GM19438 (cell line): ENCODE measurements around the gene PLEKHG4.

Experiments used
- ATAC-seq: cut with Tn5 transposase; IDR thresholded peaks from one replicate; pipeline ENCODE4 v1.9.1; 2021; ENCODE audit warnings: low read depth; ENCODE audit not compliant: unreplicated experiment

Gene PLEKHG4, protein sequence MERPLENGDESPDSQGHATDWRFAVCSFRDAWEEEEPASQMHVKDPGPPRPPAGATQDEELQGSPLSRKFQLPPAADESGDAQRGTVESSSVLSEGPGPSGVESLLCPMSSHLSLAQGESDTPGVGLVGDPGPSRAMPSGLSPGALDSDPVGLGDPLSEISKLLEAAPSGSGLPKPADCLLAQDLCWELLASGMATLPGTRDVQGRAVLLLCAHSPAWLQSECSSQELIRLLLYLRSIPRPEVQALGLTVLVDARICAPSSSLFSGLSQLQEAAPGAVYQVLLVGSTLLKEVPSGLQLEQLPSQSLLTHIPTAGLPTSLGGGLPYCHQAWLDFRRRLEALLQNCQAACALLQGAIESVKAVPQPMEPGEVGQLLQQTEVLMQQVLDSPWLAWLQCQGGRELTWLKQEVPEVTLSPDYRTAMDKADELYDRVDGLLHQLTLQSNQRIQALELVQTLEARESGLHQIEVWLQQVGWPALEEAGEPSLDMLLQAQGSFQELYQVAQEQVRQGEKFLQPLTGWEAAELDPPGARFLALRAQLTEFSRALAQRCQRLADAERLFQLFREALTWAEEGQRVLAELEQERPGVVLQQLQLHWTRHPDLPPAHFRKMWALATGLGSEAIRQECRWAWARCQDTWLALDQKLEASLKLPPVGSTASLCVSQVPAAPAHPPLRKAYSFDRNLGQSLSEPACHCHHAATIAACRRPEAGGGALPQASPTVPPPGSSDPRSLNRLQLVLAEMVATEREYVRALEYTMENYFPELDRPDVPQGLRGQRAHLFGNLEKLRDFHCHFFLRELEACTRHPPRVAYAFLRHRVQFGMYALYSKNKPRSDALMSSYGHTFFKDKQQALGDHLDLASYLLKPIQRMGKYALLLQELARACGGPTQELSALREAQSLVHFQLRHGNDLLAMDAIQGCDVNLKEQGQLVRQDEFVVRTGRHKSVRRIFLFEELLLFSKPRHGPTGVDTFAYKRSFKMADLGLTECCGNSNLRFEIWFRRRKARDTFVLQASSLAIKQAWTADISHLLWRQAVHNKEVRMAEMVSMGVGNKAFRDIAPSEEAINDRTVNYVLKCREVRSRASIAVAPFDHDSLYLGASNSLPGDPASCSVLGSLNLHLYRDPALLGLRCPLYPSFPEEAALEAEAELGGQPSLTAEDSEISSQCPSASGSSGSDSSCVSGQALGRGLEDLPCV

DNA sequence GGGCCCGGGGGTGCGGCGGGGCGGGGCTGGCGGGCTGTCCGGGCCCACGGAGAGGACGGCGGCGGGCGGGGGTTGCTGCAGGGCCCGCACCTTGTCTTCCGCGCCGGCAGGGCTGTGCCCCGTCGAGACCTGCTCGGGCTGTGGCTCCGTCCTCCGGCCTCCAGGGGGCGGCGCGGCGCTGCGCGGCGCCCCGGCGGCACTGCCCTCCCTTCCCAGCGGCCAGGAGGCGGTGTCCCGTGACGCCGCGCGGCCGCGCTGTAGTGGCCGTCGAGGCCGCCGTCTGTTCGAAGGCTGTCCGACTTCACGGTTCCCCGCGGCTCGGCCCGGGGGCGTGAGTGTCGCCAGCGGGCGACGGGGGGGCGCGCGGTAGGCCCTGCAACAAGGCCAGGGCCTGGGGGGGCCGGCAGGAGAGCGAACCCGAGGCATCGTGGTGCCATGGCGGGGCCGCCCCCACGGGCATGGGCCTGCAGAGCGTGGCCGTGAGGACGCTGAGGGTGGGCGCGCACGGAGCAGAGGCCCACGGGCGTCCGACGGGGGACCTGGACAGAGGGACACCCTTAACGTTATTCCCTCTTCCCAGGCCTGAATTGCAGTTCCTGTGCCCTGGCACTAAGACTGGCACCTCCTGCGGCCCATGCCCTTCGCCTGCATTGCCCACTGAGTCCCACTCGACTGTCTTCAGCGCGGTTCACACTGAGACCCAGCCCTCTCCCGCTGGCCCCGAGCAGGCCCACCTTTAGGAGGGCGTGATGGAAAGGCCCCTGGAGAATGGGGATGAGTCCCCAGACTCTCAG is at the start of gene PLEKHG4:
TSS of gene PLEKHG4 (plus strand) at position 237 of the 794 bp plus-strand sequence. CDS start at position 750, 513 bp downstream.
- ATAC-seq = no peak

DNA sequence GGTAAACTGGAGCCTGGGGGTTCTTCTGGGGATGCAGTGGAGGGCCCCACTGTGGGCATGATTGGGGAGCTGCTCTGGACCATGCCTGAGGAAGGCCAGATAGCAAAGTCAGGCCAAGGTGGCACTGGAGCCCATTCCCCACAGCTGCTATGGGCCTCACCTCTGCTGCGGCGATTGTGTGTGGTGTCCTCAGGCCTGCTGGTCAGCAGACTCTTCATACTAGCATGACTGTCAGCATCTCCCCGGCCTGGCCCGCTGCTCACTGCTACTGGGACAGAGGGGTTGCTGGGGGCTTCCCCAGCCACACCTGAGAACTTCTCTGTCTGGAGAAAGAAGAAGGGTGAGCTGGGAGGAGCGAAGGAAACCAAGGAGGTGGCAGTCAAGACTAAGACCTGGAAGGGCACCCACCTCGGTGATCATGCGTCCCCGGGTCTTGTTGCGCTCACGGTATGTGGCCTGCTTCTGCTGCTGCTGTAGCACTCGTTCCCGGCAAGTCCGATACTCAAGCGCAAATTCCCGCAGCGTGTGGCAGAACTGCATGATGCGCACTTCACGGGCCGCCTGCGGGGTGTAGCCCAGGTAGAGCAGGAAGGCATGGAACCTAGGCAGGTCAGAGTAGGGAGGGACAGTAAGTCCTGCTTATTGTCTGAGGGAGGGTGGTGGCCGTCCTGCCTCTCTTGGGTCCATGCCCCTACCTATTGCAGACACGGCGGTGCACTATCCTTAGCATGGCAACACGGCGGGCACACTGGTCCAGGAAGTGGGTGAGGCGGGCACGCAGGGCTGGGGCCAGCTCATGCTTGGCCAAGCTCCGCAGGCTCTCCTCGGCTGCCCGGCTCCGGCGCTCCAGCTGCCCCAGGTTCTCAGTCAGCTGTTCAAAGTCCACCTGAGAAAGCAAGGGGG is 49.2 kb upstream of the PLEKHG4 start:
- no peak for ATAC-seq

DNA sequence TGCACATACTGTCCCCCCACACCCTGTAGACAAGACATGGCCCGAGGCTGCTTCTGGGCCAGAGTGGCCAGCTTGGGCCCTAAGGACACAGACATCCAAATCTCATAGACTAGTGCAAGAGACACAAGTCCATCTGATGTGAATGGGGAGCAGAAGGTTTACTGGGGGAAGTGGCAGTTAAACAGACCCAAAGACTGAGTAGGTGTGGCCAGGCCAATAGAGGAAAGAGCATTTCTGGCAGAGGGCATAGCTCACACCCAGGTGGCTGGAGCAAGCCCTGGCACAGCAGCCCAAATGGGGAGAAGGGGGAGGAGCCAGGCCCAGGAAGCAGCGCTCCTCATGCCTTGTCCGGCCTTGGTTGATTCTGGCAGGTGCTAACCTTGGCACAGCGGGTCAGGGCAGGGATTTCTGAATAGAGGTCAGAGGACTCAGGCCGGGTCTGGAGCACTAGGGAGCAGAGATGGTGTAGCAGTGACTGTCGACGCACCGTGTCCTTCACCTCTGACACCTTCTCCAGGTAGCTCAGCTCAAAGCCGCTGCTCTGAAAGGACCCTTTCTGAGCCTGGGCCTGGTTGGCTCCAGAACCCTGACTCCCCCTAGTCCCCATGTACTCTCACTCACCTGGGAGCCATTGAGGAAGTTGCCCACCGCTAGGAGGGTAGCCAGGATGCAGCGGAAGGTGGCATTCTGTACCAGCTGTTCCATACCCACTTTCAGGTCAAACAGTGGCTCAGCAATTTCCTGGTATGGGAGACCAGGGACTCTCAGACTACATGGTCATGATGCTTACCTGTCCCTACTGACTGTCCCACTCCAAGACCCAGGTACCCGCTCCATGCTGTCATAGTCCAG is 48.3 kb upstream of the PLEKHG4 start:
- no peak for ATAC-seq

DNA sequence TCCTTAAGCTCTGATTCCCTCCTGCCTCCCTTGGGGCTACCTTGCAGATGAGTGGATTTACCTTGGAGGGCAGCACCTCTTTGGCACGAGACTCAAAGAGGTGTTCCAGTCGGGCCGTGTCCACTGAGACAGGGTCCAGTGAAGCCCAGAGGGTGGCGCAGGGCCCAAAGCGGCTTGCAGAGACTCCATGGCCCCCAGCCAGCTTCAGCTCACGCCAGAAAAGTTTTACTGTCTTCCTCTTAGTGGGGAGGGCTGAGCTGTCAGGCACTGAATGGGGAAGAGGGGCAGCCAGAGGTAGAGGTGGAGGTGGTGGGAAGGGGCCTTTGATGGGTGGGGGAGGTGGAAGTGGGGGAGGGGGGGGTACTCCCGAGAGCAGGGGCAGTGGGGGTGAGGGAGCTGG is 45.7 kb upstream of the PLEKHG4 start:
- no peak for ATAC-seq

DNA sequence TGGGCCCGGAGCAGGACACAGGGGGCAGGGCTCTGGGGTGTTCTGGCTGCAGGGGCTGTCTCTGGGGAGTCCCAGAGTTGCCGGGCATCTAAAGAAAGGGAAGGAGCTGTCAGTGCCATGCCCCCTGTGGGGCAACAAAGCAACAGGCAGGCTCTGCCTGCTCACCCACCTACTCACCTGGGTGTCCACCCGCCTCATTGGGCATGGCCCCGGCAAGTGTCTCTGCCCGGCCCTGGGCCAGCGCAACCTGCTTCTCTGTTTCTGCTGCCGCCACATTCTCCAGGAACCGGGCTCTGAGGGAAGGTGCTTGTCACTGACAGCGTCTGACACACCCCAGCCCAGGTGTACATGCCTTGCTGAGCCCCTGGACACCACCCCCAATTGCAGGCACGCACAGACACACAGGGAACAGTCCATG is 45.1 kb upstream of the PLEKHG4 start:
- no peak for ATAC-seq

DNA sequence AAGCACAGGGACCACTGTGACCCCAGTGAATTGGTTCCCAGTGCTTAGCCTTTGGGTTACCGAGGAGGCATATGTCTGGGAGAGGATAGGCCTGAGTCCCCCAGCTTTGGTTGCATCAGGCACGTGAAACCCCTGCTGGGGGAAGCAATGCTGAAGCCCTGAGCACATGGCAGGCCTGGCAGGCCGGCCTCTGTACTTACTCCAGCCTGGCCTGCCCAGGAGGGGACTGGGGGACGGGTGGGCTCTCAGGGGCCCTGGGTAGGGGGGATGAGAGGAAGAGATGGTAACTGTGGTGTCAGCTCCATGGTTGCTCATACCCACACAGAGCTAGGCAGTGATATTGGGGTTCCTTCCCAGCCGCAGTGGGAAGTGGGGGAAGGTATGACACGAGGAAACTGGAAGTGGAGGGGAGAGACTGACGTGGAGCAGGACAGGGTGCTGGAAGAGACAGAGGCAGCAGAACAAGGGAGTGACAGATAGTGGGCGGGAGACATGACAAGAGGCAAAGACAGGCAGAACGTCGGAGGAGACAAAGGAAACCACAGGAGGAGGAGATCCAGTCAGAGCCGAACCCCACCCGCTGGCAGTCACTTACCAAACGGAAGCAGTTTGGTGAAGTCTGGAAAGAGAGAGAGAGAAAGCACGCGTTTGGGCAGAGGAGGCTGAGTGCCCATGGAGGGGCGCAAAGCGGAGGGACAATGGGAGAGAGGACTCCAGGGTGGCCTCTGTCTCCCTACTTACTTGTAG is 43.3 kb upstream of the PLEKHG4 start:
- ATAC-seq = no peak

DNA sequence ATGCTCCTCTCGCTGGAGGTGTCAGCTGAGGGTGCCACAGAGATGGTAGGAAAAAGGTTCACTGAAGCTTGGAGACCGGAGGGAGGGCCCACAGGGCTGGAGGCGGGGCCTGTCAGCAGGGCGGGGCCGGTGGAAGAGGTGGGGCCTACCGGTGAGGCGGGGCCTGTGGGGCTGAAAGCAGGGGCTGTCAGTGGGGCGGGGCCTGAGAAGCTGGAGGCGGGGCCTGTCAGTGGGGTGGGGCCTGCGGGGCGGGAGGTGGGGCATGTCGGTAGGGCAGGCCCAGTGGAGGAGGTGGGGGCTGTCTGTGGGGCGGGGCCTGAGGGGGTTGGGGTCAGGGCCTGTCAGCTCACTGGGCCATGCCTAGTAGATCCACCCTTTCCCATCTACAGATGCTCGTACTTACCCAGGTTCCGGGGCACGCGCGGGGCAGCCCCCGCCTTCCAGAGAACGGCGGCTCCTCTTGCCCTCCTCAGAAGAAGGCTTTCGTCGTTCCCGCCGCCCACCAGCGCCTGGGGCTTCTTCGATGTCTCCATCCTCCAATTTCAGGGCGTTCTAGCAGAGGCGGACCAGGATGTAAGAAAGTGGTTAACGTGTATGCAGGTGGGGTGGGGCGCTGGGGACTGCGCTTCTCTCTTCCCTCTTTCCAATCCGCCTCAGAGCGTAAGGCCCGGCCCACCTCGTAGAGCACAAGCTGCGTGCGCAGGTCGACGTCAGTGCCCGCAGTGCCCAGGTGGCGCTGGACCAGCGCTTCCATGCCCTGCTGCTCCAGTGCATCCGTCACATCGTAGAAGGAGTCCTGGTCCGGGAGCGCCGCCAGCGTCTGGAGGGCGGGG is 42.6 kb upstream of the PLEKHG4 start:
- no peak for ATAC-seq

DNA sequence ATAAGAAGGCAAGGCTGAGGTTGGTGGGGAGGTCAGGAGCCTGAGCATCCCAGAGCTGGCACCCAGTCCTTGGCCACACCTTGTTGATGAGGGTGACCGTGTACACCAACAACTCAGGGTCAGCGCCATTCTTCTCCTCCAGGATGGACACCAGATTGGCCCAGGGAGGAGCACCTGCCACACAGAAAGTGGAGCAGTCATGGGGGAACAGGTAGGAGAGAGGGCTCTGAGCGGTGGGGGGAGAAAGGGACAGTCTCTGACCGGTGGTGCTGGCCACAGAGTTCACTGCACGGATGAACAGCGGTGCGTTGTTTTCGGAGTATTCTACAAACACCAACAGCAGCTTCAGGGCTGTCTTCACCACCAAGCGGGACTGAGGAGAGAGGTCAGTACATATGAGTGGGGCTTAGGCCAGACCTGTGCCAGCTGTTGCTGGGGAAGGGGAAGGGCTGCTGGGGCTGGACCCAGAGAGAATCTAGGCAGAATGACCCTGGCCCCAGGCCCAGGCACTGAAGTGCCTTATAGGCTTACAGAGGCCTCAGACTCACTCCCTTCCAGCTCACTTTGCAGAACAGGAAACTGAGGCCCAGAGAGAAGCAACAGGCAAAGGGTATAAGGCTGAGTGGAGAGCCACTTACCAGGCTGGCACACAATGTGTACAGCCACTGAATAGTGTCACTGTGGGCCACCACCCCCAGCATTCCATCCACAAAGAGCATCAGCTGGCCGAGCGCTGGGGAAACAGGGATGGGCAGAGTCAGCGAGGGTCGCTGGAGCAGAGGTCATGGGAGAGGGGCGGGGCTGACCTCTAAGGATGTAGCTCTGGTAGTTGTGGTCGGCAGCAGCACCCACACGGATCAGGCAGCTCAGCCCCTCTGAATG is 41.7 kb upstream of the PLEKHG4 start:
- ATAC-seq = no peak

DNA sequence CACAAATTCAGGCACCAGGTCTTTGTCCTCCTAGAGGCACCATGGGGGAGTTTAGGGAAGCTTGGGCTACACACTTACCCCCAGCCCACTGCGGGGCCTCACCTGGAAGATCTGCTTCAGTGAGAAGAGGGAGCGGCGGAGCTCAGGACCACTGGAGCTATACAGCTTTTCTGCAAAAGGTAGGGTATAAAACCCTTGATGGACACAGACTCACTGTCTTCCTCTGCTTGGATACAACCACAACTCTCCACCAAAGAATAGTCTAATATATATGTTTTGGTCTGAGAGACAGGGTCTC is 41.1 kb upstream of the PLEKHG4 start:
- no peak for ATAC-seq

DNA sequence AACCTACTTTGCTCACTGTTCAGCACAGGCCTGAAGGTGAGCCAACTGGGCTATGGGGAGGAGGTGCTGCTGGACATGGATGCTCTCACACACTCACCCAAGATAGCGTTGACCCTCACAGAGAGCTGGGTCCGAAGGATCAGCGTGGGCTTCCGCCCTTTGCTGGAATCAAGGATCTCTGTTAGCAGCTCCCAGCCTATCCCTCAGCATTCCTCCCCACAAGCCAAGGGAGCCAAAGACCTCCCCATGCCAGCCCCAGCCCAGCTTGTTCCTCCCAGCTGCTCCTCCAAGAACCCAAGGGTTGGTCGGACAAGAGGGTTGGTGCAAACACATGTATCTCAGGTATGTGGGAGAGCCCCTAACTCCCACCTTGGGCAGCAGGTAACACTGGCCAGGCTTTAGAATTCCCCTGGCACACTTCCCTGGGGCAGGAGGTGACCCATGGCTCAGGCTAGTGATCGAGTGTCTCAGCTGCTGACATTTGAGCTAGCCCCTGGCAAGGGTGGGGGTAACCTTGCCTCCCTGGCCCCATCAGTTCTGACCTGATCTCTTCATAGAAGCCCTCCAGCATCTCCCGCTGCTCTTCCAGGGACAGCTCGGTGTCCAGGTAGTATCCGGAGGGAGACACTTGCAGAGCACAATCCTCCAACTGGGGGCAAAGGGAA is 40.4 kb upstream of the PLEKHG4 start:
- no peak for ATAC-seq

DNA sequence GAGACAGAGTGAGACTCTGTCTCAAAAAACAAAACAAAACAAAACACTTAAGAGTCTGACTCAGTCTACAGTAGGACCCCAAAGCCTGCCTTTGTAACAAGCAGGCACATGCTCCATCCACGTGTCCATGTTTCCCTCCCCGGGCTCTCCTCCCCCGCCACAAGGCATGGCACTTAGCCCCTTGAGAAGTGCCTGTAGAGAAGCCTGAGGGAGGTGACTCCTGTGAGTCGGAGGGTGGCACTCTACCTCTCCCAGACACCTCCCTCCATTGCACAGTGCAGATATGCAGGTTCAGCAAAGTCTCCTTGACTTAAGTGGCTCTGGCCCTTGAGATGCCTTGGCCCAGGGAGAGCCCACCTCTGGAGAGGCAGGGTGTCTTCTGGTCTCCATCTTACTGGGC is 38.8 kb upstream of the PLEKHG4 start:
- ATAC-seq = no peak

DNA sequence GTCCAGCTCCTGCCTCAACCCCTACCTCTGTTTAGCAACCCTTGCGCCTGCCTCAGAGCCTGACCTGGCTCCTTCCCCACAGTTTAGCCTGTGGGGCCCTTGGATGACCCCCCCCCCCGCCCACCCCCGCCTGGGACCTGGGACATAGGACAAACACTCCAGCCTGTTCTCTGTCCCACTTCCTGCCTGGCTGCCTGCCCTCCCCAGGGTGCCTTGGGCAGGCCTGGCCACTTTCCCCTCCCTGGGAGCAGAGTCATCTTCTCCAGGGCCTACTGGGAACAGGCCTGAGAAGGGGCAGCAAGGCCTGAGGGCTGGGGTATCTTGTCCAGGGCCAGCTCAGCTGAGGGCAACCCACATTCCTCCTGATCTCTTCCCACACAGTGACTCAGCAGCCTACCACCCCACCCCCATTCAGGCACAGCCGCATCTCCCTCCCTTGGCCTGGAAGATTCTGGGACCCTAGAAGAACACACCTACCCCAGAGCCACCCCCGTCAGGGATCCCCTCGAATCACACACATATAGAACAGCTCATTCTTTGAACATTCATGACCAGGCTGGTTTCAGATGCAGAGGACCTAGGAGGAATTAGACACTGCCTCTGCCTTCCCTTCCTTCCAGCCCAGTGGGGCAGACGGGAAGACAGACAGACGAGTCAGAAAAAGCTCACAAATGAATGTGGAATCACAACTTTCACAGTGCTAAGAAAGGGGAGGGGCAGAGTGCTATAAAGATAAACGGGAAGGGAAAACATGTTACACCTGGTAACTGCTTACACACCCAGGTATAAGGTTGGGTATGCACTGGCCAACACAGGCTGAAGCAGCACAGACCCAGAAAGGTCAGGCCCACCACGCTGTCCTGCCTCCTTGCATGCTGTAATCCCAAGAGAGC is 38.1 kb upstream of the PLEKHG4 start:
- ATAC-seq = no peak

DNA sequence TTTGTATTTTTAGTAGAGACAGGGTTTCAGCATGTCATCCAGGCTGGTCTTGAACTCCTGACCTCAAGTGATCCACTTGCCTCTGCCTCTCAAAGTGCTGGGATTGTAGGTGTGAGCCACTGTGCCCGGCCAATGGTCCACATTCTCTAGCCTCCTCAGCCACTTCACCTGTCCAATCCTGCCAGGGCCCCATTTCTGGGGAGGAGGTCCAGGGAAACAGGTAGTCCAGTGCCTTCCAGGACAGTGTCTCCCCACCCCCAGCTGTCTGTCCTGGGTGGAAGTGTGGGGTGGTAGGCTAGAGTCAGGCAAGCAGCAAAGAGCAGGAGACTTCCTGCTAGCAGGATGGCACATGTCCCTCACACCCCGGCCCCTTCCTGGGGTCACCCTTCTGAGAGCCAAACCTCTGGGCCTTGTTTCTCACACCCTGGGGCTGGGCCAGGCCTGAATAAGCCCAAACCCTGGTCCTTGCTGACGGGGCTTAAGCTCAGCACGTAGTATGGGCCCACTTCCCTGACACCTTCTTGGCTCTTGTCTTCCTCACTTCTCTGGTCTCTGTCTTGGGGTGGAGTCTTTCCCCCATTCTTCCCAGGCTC is 37.1 kb upstream of the PLEKHG4 start:
- no peak for ATAC-seq

DNA sequence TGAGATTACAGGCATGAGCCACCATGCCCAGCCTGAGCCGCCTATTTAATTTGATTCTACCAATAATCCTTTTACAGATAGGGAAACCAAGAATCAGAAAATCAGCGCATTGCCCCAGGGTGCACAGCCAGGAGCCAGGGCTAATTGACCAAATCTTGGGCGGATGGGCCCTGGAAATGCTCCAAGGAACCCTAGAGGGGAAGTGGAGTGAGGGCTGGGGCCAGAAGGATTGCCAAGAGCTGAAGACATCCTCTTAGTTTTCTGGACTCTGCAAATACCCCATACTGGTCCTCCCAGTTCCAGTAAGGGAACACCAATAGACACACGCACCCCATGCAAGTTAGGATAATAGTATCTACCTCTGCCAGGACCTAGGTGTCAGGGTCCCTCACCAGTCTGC is 35.9 kb upstream of the PLEKHG4 start:
- ATAC-seq = no peak
